GM12865 (cell line): ENCODE measurements around the gene LSM7.

Experiments used
- DNase-seq: peaks from one replicate; pipeline ENCODE4 v3.0.0; 2010; ENCODE audit warnings: low read depth
- H3K4me3 ChIP-seq: 2 replicates; pipeline ENCODE4 v1.5.1; 2011; ENCODE audit warnings: mild to moderate bottlenecking, low read depth, low read length, control low read depth
- TF ChIP-seq, protein P1 (sequence below): IDR thresholded peaks from 2 replicates; pipeline ENCODE4 v1.5.1; 2011; ENCODE audit warnings: low read length, control low read depth, low read depth, inconsistent platforms; ENCODE audit not compliant: insufficient read depth; ENCODE audit errors: missing control alignments

The LSM7 gene

GRCh38 chr19:2365201-2365970 lies 37.0 kb upstream of the LSM7 start:
- TF ChIP-seq, protein P1, sequence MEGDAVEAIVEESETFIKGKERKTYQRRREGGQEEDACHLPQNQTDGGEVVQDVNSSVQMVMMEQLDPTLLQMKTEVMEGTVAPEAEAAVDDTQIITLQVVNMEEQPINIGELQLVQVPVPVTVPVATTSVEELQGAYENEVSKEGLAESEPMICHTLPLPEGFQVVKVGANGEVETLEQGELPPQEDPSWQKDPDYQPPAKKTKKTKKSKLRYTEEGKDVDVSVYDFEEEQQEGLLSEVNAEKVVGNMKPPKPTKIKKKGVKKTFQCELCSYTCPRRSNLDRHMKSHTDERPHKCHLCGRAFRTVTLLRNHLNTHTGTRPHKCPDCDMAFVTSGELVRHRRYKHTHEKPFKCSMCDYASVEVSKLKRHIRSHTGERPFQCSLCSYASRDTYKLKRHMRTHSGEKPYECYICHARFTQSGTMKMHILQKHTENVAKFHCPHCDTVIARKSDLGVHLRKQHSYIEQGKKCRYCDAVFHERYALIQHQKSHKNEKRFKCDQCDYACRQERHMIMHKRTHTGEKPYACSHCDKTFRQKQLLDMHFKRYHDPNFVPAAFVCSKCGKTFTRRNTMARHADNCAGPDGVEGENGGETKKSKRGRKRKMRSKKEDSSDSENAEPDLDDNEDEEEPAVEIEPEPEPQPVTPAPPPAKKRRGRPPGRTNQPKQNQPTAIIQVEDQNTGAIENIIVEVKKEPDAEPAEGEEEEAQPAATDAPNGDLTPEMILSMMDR: no peak
- DNase-seq: no peak
- H3K4me3 ChIP-seq: no peak overlapping the region

- TF ChIP-seq, protein P1: no peak
- DNase-seq: no peak
- no peak overlapping the region for H3K4me3 ChIP-seq
Observed at GRCh38 chr19:2363419-2363818, 35.0 kb upstream of the LSM7 start.

GRCh38 chr19:2362970-2363300 lies 34.5 kb upstream of the LSM7 start:
- H3K4me3 ChIP-seq: no peak overlapping the region
- TF ChIP-seq, protein P1: no peak
- no peak for DNase-seq

GRCh38 chr19:2362046-2362969 lies 33.9 kb upstream of the LSM7 start:
- TF ChIP-seq, protein P1: no peak
- H3K4me3 ChIP-seq: no peak overlapping the region
- DNase-seq: no peak

- TF ChIP-seq, protein P1: no peak
- no peak for DNase-seq
- no peak overlapping the region for H3K4me3 ChIP-seq
Observed at GRCh38 chr19:2361246-2362045, 33.1 kb upstream of the LSM7 start.

DNA sequence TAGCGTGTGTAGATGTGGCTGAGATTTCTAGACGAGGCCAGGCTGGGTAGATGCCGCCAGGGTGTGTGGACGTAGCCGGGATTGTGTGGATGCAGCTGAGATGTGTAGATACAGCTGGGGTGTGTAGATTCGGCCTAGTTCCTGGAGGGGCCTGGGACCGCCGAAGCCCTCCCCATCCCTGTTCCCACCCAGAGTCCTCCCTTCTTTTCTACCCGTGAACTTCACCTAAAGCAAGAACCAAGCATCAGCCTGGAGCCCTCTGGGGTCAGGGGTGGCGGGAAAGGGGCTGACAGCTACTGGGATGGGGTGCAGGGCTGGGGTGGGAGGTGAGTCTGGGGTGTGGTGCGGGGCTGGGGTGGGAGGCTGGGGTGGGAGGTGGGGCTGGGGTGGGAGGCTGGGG lies 32.4 kb upstream of the LSM7 start:
- no peak for DNase-seq
- no peak overlapping the region for H3K4me3 ChIP-seq
- TF ChIP-seq, protein P1: no peak
